A172 (cell line): Measurements from ENCODE around the gene MIER1. TPM values are rescaled to one million over a fixed set of nuclear protein-coding genes. Genes with fewer than 3 reads are reported as not detected.
"Not testable (repeated sequence)": the region's sequence is repeated elsewhere in the genome, so short reads cannot be mapped to it uniquely, and the experiment has no call there.

Source experiments
- DNase-seq: peaks from one replicate; pipeline ENCODE4 v3.0.0-alpha.2; 2015; ENCODE audit warnings: low spot score
- total RNA-seq: library from RNA; depleted of rRNA; stranded (reverse); fragments of >200 nt; shearing (Covaris generic); gene quantifications from 2 replicates; pipeline ENCODE4 v1.2.3, GENCODE V29; 2014

Gene MIER1
- total RNA-seq, 1 experiment from 2014 or later: 41.1 TPM

- no peak for DNase-seq
Measured at GRCh38 chr1:66937529-66938234, 12.9 kb downstream of the MIER1 start.

- no peak for DNase-seq
Measured at GRCh38 chr1:66938613-66939012, 13.8 kb downstream of the MIER1 start.

GRCh38 chr1:66940981-66941380 lies 16.2 kb downstream of the MIER1 start:
- DNase-seq: no peak

- no peak for DNase-seq
Measured at GRCh38 chr1:66943361-66943969, 18.7 kb downstream of the MIER1 start.

GRCh38 chr1:66944330-66945274 lies 19.8 kb downstream of the MIER1 start:
- peak; percentile 87 for DNase-seq

- DNase-seq: no peak
Measured at GRCh38 chr1:66945316-66945715, 20.5 kb downstream of the MIER1 start.

- DNase-seq: no peak
Measured at GRCh38 chr1:66947267-66947666, 22.5 kb downstream of the MIER1 start.

GRCh38 chr1:66951513-66951912 lies 26.7 kb downstream of the MIER1 start:
- peak; percentile 70 for DNase-seq

- DNase-seq: no peak
Measured at GRCh38 chr1:66954208-66954607, 29.4 kb downstream of the MIER1 start.

GRCh38 chr1:66957938-66958337 lies 33.1 kb downstream of the MIER1 start:
- DNase-seq: no peak

GRCh38 chr1:66966188-66966873 lies 41.5 kb downstream of the MIER1 start:
- not testable (repeated sequence) for DNase-seq

- no peak for DNase-seq
Measured at GRCh38 chr1:66968574-66968973, 43.8 kb downstream of the MIER1 start.

GRCh38 chr1:66978201-66978600 lies 53.4 kb downstream of the MIER1 start:
- DNase-seq: no peak

- DNase-seq: not testable (repeated sequence)
Measured at GRCh38 chr1:66979621-66980020, 54.8 kb downstream of the MIER1 start.

- peak; percentile 49 for DNase-seq
Measured at GRCh38 chr1:66980745-66981367, 56.1 kb downstream of the MIER1 start.

GRCh38 chr1:66981679-66982078 lies 56.9 kb downstream of the MIER1 start:
- peak; percentile 41 for DNase-seq

- DNase-seq: no peak
Measured at GRCh38 chr1:66982561-66983260, 57.9 kb downstream of the MIER1 start.

GRCh38 chr1:66984491-66984890 lies 59.7 kb downstream of the MIER1 start:
- DNase-seq: no peak

GRCh38 chr1:66985835-66986234 lies 61.0 kb downstream of the MIER1 start:
- no peak for DNase-seq

- DNase-seq: no peak
Measured at GRCh38 chr1:66993076-66993475, 68.3 kb downstream of the MIER1 start.
